HCT116 (cell line): Measurements from ENCODE around the gene KCNK15. TPM values are rescaled to one million over a fixed set of nuclear protein-coding genes. Genes with fewer than 3 reads are reported as not detected.

ENCODE experiments used
- ATAC-seq: fragments of 200-7000 bp; cut with Tn5 transposase; 2 replicates; pipeline ENCODE4 v1.9.1; 2020; ENCODE audit warnings: mild to moderate bottlenecking, moderate library complexity
- BruUV-seq: library from RNA; stranded (reverse); fragments of 400-500 nt; replicated peaks from 2 replicates; lab custom pipeline; 2021; lab: Mats Ljungman, UMichigan
- CTCF ChIA-PET: fragments of 300-600 bp; sonication (Branson Sonifier 250); formaldehyde crosslinking; loops from one replicate; lab custom pipeline; 2021; ENCODE audit warnings: antibody characterized with exemption; lab: Charles Lee
- POLR2A ChIA-PET: fragments of 300-600, 350-600 bp; sonication (Branson Sonifier 250); formaldehyde crosslinking; loops from one replicate; lab custom pipeline; 2021; ENCODE audit warnings: antibody characterized with exemption; lab: Charles Lee
- RAD21 ChIA-PET, 2 experiments: fragments of 300-600 bp; sonication (Branson Sonifier 250); formaldehyde crosslinking; loops; one replicate each; lab custom pipeline; 2023; ENCODE audit warnings: low total read pairs in 2 of 2; ENCODE audit not compliant: uncharacterized antibody in 2 of 2, unreplicated experiment in 2 of 2, low non-redundant PET in 1 of 2; lab: Charles Lee
- DNase-seq: peaks from one replicate; pipeline ENCODE4 v3.0.0-alpha.2; 2010; ENCODE audit warnings: low read depth, low spot score
- H2AFZ ChIP-seq: fragments of 200-600 bp; shearing (Covaris generic), sonication (generic); 2 replicates; pipeline ENCODE4 v1.6.1; 2017; ENCODE audit warnings: low read depth, mixed run types, mixed read lengths, antibody characterized with exemption, low read length; ENCODE audit not compliant: poor library complexity, severe bottlenecking
- H3K27ac ChIP-seq: 2 replicates; pipeline ENCODE4 v1.5.1; 2012; ENCODE audit warnings: low read depth, low read length
- H3K27me3 ChIP-seq: fragments of 200-600 bp; sonication (generic); 2 replicates; pipeline ENCODE4 v1.6.1; 2016; ENCODE audit warnings: mixed run types, low read length, mixed read lengths; ENCODE audit not compliant: insufficient read depth
- H3K36me3 ChIP-seq, 2 experiments: fragments of 200-500 bp in 1 of 2; fragments of 200-600 bp in 1 of 2; sonication (Bioruptor generic) in 1 of 2; sonication (generic) in 1 of 2; 2 replicates each; pipeline versions ENCODE4 v1.5.1 to v1.6.1; 2014 to 2016; ENCODE audit warnings: low read length in 2 of 2, inconsistent platforms in 1 of 2, mixed read lengths in 1 of 2, mixed run types in 1 of 2; ENCODE audit not compliant: insufficient read depth in 2 of 2, control insufficient read depth in 1 of 2
- H3K4me1 ChIP-seq, 2 experiments: fragments of 200-600 bp in 1 of 2; sonication (generic) in 1 of 2; 2 replicates each; pipeline versions ENCODE4 v1.5.1 to v1.6.1; 2012 to 2017; ENCODE audit warnings: low read length in 2 of 2, inconsistent platforms in 1 of 2, mild to moderate bottlenecking in 1 of 2, mixed read lengths in 1 of 2, mixed run types in 1 of 2, moderate library complexity in 1 of 2; ENCODE audit not compliant: insufficient read depth in 2 of 2, control insufficient read depth in 1 of 2
- H3K4me2 ChIP-seq: fragments of 200-600 bp; sonication (generic); 2 replicates; pipeline ENCODE4 v1.6.1; 2017; ENCODE audit warnings: mixed run types, low read length, mixed read lengths
- H3K4me3 ChIP-seq, 2 experiments: fragments of 200-600 bp in 1 of 2; sonication (generic) in 1 of 2; replicated peaks in 1 of 2; 2 replicates each; pipeline ENCODE4 v1.5.1; 2011 to 2016; ENCODE audit warnings: low read length in 2 of 2, control low read depth in 1 of 2, low read depth in 1 of 2, mild to moderate bottlenecking in 1 of 2, mixed read lengths in 1 of 2, mixed run types in 1 of 2
- H3K79me2 ChIP-seq: fragments of 200-600 bp; sonication (generic); 2 replicates; pipeline ENCODE4 v1.6.1; 2017; ENCODE audit warnings: mild to moderate bottlenecking, mixed run types, low read length, moderate library complexity, mixed read lengths; ENCODE audit not compliant: insufficient read depth
- H3K9ac ChIP-seq: fragments of 200-600 bp; sonication (generic); 2 replicates; pipeline ENCODE4 v1.6.1; 2016; ENCODE audit warnings: low read length, mixed read lengths
- H3K9me2 ChIP-seq: fragments of 200-600 bp; sonication (generic), shearing (Covaris generic); 2 replicates; pipeline ENCODE4 v1.6.1; 2017; ENCODE audit warnings: mixed run types, mild to moderate bottlenecking, moderate library complexity; ENCODE audit not compliant: insufficient read depth
- H3K9me3 ChIP-seq, 2 experiments: fragments of 200-500 bp in 1 of 2; fragments of 200-600 bp in 1 of 2; sonication (Bioruptor generic) in 1 of 2; sonication (generic) in 1 of 2; 2 replicates each; pipeline ENCODE4 v1.6.1; 2014 to 2017; ENCODE audit warnings: low read length in 2 of 2, mixed read lengths in 2 of 2, inconsistent platforms in 1 of 2, low read depth in 1 of 2, mild to moderate bottlenecking in 1 of 2, mixed run types in 1 of 2, moderate library complexity in 1 of 2; ENCODE audit not compliant: control insufficient read depth in 1 of 2, insufficient read depth in 1 of 2
- H4K20me1 ChIP-seq: fragments of 200-600 bp; sonication (generic), shearing (Covaris generic); 2 replicates; pipeline ENCODE4 v1.6.1; 2017; ENCODE audit warnings: mixed run types, mild to moderate bottlenecking, moderate library complexity; ENCODE audit not compliant: insufficient read depth
- ATF3 ChIP-seq: IDR thresholded peaks from 2 replicates; pipeline ENCODE4 v1.6.1; 2012
- CBX3 ChIP-seq: IDR thresholded peaks from 2 replicates; pipeline ENCODE4 v1.6.1; 2012; ENCODE audit warnings: low read depth
- CTCF ChIP-seq, 3 experiments: fragments of 200-600 bp in 1 of 3; sonication (generic) in 1 of 3; IDR thresholded peaks in 2 of 3; conservative IDR thresholded peaks in 1 of 3; 2 replicates each; pipeline ENCODE4 v1.5.1; 2012 to 2017; ENCODE audit warnings: low read depth in 2 of 3, low read length in 2 of 3, antibody characterized with exemption in 1 of 3, borderline replicate concordance in 1 of 3, control low read depth in 1 of 3, mild to moderate bottlenecking in 1 of 3, mixed read lengths in 1 of 3, mixed run types in 1 of 3, moderate library complexity in 1 of 3; ENCODE audit not compliant: insufficient read depth in 1 of 3
- EGR1 ChIP-seq: IDR thresholded peaks from 2 replicates; pipeline ENCODE4 v1.6.1; 2012; ENCODE audit warnings: low read depth
- ELF1 ChIP-seq: IDR thresholded peaks from 2 replicates; pipeline ENCODE4 v1.6.1; 2012; ENCODE audit warnings: low read depth, borderline replicate concordance
- EZH2 ChIP-seq: fragments of 200-600 bp; sonication (generic); IDR thresholded peaks from 2 replicates; pipeline ENCODE4 v1.6.1; 2017; ENCODE audit warnings: antibody characterized with exemption, mixed run types
- FOSL1 ChIP-seq: IDR thresholded peaks from 2 replicates; pipeline ENCODE4 v1.6.1; 2012; ENCODE audit warnings: low read depth
- JUND ChIP-seq: IDR thresholded peaks from 2 replicates; pipeline ENCODE4 v1.6.1; 2012
- SIN3A ChIP-seq: IDR thresholded peaks from 2 replicates; pipeline ENCODE4 v1.6.1; 2012; ENCODE audit warnings: low read depth
- SP1 ChIP-seq: IDR thresholded peaks from 2 replicates; pipeline ENCODE4 v1.6.1; 2012; ENCODE audit warnings: low read depth
- ZBTB33 ChIP-seq: IDR thresholded peaks from 2 replicates; pipeline ENCODE4 v1.6.1; 2011; ENCODE audit warnings: mild to moderate bottlenecking, low read length, moderate library complexity; ENCODE audit not compliant: insufficient replicate concordance; ENCODE audit errors: extremely low read depth
- ZFX ChIP-seq: fragments of 450-650 bp; IDR thresholded peaks from 2 replicates; pipeline ENCODE4 v1.6.1; 2017
- intact Hi-C: fragments of 100-400 bp; cut with micrococcal nuclease; formaldehyde crosslinking; loops from 2 replicates; pipeline ENCODE4 v1.10.0; 2022
- total RNA-seq: library from RNA; stranded (reverse); gene quantifications from one replicate; pipeline ENCODE4 v1.2.1, GENCODE V29; 2021; ENCODE audit not compliant: unreplicated experiment

KCNK15 gene
- total RNA-seq, 1 experiment from 2014 or later = not detected

GRCh38 chr20:44754554-44754953, 8.9 kb downstream of the KCNK15 start:
- Histone ChIP-seq H3K9me3 (no peaks in the 10 kb centered on the region), H3K27me3 (0 out of 2 replicates have a peak, but pooled peaks cover 6% of the 10 kb centered on the region), H4K20me1 (no peaks in the 10 kb centered on the region), H3K4me2 (no peak overlapping the region), H3K4me1 (no peaks in the 10 kb centered on the region), H3K9me2 (no peaks in the 10 kb centered on the region), H3K27ac (no peak overlapping the region), H3K79me2 (no peaks in the 10 kb centered on the region), H3K36me3 (no peaks in the 10 kb centered on the region), H3K4me3 (no peak overlapping the region), H2AFZ (no peak overlapping the region), H3K9ac (no peak overlapping the region)
- ATAC-seq (no peak), DNase-seq (no peak)
- intact Hi-C loops = no loop called here
- TF ChIP-seq CBX3 (no peak), FOSL1 (no peak), EZH2 (no peak), JUND (no peak), SP1 (no peak)
- ChIA-PET CTCF (no interaction called here), RAD21 (no interaction called here), POLR2A (no interaction called here)
- no TSS peak for BruUV-seq

GRCh38 chr20:44756011-44756688, 10.5 kb downstream of the KCNK15 start:
- POLR2A ChIA-PET = no interaction called here

More at GRCh38 chr20:44756011-44756688, 10.5 kb downstream of the KCNK15 start:
- Histone ChIP-seq H3K9ac (no peak overlapping the region), H3K4me2 (no peak overlapping the region), H3K27me3 (peaks cover 16% of the 10 kb centered on the region; the same call in 1 of the 2 replicates), H3K36me3 (no peaks in the 10 kb centered on the region), H4K20me1 (no peaks in the 10 kb centered on the region), H3K9me3 (no peaks in the 10 kb centered on the region), H2AFZ (no peak overlapping the region), H3K27ac (no peak overlapping the region), H3K4me3 (no peak overlapping the region), H3K4me1 (no peaks in the 10 kb centered on the region), H3K9me2 (no peaks in the 10 kb centered on the region), H3K79me2 (no peaks in the 10 kb centered on the region)
- BruUV-seq = no TSS peak
- TF ChIP-seq ZBTB33 (no peak), ZFX (no peak), ATF3 (no peak), CTCF (IDR thresholded peaks at IDR 0.05 in 2 of 3, conservative IDR thresholded peaks at IDR 0.05 in 1 of 3; ENCODE audit: borderline replicate concordance in 1 of 3, insufficient read depth in 1 of 3, low read depth in 2 of 3, low read length in 2 of 3) (0 out of 6 replicates have a peak, but pooled peaks of 1 of the 3 experiments have one; percentile 7), SIN3A (no peak), JUND (no peak), ELF1 (no peak), EGR1 (no peak), EZH2 (no peak)
- intact Hi-C loops = no loop called here
- ChIA-PET RAD21 (no interaction called here), CTCF (interaction anchor here (0.6 to 1.4 kb wide), 3 partner anchors 8 to 29 kb away, joined by 3 read pairs; no protein-coding TSS in a partner anchor)
- no peak for DNase-seq
- ATAC-seq = peak; percentile 38; the same call in 1 of the 2 replicates
